GM12878 (cell line): ENCODE data around the gene CDX1. TPM values are rescaled to one million over a fixed set of nuclear protein-coding genes. Genes with fewer than 3 reads are reported as not detected.

Experiments
- BCL11A ChIP-seq: IDR thresholded peaks from 2 replicates; pipeline ENCODE4 v1.6.1; 2011; ENCODE audit warnings: low read depth, low read length
- BHLHE40 ChIP-seq, 2 experiments: fragments of 450-650 bp in 1 of 2; IDR thresholded peaks; 2 replicates each; pipeline ENCODE4 v1.6.1; 2011 to 2017; ENCODE audit warnings: low read depth in 2 of 2, borderline replicate concordance in 1 of 2, improper control_type of control experiment in 1 of 2, low read length in 1 of 2, mild to moderate bottlenecking in 1 of 2
- CHD2 ChIP-seq: IDR thresholded peaks from 2 replicates; pipeline ENCODE4 v1.6.1; 2011; ENCODE audit warnings: low read depth, low read length, improper control_type of control experiment, borderline replicate concordance
- CUX1 ChIP-seq: IDR thresholded peaks from 2 replicates; pipeline ENCODE4 v1.6.1; 2012; ENCODE audit warnings: improper control_type of control experiment, low read depth, low read length; ENCODE audit not compliant: insufficient replicate concordance
- GATAD2B ChIP-seq: fragments of 450-650 bp; conservative IDR thresholded peaks from 2 replicates; pipeline ENCODE4 v1.6.1; 2017; ENCODE audit warnings: low read depth, mild to moderate bottlenecking, moderate library complexity
- IKZF2 ChIP-seq, 2 experiments: fragments of 450-650 bp; IDR thresholded peaks; 2 replicates each; pipeline ENCODE4 v1.6.1; 2017; ENCODE audit warnings: mild to moderate bottlenecking in 2 of 2, moderate library complexity in 2 of 2
- IRF4 ChIP-seq: IDR thresholded peaks from 2 replicates; pipeline ENCODE4 v1.6.1; 2011; ENCODE audit warnings: low read depth, low read length
- MEF2B ChIP-seq: fragments of 450-650 bp; IDR thresholded peaks from 2 replicates; pipeline ENCODE4 v1.6.1; 2018; ENCODE audit warnings: mild to moderate bottlenecking, moderate library complexity; ENCODE audit not compliant: partially characterized antibody, poor library complexity, severe bottlenecking
- MYC ChIP-seq: IDR thresholded peaks from 2 replicates; pipeline ENCODE4 v1.6.1; 2011; ENCODE audit warnings: mild to moderate bottlenecking, low read length, moderate library complexity, inconsistent platforms; ENCODE audit not compliant: insufficient read depth, insufficient replicate concordance, insufficient read length, severe bottlenecking
- PKNOX1 ChIP-seq: fragments of 450-650 bp; IDR thresholded peaks from 2 replicates; pipeline ENCODE4 v1.6.1; 2016; ENCODE audit warnings: mild to moderate bottlenecking
- PML ChIP-seq: IDR thresholded peaks from 2 replicates; pipeline ENCODE4 v1.6.1; 2012; ENCODE audit warnings: low read length, inconsistent platforms
- RELB ChIP-seq: fragments of 450-650 bp; IDR thresholded peaks from 2 replicates; pipeline ENCODE4 v1.6.1; 2017; ENCODE audit warnings: low read depth, mild to moderate bottlenecking, moderate library complexity
- RUNX3 ChIP-seq: IDR thresholded peaks from 2 replicates; pipeline ENCODE4 v1.6.1; 2012; ENCODE audit warnings: low read length, inconsistent platforms
- SREBF2 ChIP-seq: IDR thresholded peaks from 2 replicates; pipeline ENCODE4 v1.6.1; 2012; ENCODE audit warnings: mild to moderate bottlenecking, low read length
- TCF12 ChIP-seq: IDR thresholded peaks from 2 replicates; pipeline ENCODE4 v1.6.1; 2011; ENCODE audit warnings: low read depth, mild to moderate bottlenecking, low read length
- ZBTB40 ChIP-seq: fragments of 450-650 bp; IDR thresholded peaks from 2 replicates; pipeline ENCODE4 v1.6.1; 2016; ENCODE audit warnings: mild to moderate bottlenecking, moderate library complexity, borderline replicate concordance
- polyA plus RNA-seq, 11 experiments: library from polyadenylated mRNA; depleted of rRNA in 4 of 11; unstranded in 6 of 11; stranded (reverse) in 5 of 11; fragments of >200 nt; fragmentation: Nextera tagmentation in 4 of 11; fragmentation: Illumina TruSeq in 1 of 11; extraction: Ambion mirVana in 4 of 11; extraction: Trizol in 1 of 11; gene quantifications; 1 replicate in 1 of 11; 2 replicates in 10 of 11; pipeline versions ENCODE4 v1.2.1 to v1.2.3, GENCODE V29; 2011 to 2016; ENCODE audit warnings: inconsistent platforms in 2 of 11, missing spikeins in 2 of 11, low read depth in 1 of 11
- total RNA-seq, 4 experiments: library from RNA; depleted of rRNA in 3 of 4; stranded (reverse); fragments of >200 nt in 3 of 4; fragmentation: Illumina TruSeq in 1 of 4; extraction: Trizol in 1 of 4; gene quantifications; 2 replicates each; pipeline versions ENCODE4 v1.2.1 to v1.2.3, GENCODE V29; 2013 to 2021

CDX1 gene
- total and polyA plus RNA-seq, 10 of the 15 experiments (the other 5 are each of a cell fraction or from before 2014, with no cell fraction given) = not detected

- peak; percentile 44 for TF ChIP-seq CUX1
- no peak for TF ChIP-seq PML
- TF ChIP-seq IRF4 = 0 out of 2 replicates have a peak, but pooled peaks have one; percentile 7
- TF ChIP-seq CHD2 = peak; percentile 62; the same call in 1 of the 2 replicates
- TF ChIP-seq PKNOX1 = no peak
- TF ChIP-seq BCL11A = 0 out of 2 replicates have a peak, but pooled peaks have one; percentile 34
- peak; percentile 34; the same call in 1 of the 2 replicates for TF ChIP-seq RELB
- peak; percentile 22; the same call in 1 of the 2 replicates for TF ChIP-seq RUNX3
- peak; percentile 61 for TF ChIP-seq GATAD2B
- no peak for TF ChIP-seq MYC
- TF ChIP-seq TCF12 = peak; percentile 37; the same call in 1 of the 2 replicates
- TF ChIP-seq MEF2B = peak; percentile 96
- peak; percentile 46 to 48; a peak in 2 of 4 replicates for TF ChIP-seq IKZF2 (IDR thresholded peaks at IDR 0.05)
- no peak for TF ChIP-seq ZBTB40
- peak in 1 of 2 experiments; percentile 40; a peak in 1 of 4 replicates for TF ChIP-seq BHLHE40 (IDR thresholded peaks at IDR 0.05; ENCODE audit: borderline replicate concordance in 1 of 2, low read depth in 2 of 2, low read length in 1 of 2)
- TF ChIP-seq SREBF2 = no peak
Measured at GRCh38 chr5:150159741-150160179, 6.8 kb upstream of the CDX1 start (continued).
